HG03575 (cell line): ENCODE measurements around the gene FSIP1.

ENCODE experiments used
- ATAC-seq: cut with Tn5 transposase; IDR thresholded peaks from one replicate; pipeline ENCODE4 v1.9.1; 2021; ENCODE audit not compliant: unreplicated experiment, insufficient number of reproducible peaks, low FRiP score; ENCODE audit errors: extremely low read depth

FSIP1 gene

GRCh38 chr15:39774688-39775267 lies 7.9 kb downstream of the FSIP1 start:
- no peak for ATAC-seq

DNA sequence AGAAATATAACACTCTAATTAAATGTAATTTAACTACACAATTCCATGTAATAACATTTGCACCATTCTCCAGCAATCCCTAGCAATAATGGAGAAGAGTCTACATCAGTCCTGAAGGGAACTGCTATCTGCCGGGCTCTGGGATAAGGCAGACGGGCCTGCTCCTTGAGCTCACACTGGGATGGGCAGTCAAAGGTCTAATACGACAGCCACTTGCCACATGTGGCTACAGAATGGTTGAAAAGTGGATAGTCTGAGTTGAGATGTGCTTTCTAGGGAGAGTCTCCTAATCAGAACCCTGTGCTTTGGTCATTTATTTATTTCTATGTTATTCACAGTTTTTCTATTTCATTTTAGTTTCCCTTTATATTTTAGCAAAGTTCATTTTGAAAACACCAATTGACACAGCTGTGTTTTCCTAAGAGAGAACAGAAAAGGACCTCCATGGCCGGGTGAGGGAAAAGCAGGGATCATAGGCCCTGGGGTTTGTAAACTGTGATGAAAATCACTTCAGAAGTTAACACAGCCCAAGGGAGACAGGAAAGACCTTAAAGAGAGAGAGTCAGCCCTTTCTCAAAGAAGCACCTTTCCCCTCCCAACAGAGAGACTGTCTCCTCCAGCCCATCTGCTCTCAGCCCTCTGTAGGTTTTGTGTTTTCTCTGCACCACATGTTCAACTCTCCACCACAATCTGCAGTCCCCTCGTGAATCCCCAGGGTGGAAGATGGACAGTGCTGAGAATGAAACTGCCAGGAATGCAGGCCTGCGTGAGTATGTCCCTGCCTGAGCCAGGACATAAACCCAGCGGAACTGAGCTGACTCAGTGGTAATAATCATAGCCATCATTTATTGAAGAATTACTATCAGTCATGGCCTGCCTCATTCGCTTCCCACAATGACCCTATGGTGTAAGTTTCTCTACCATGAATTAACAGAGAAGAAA lies 11.6 kb downstream of the FSIP1 start:
- ATAC-seq = no peak

- no peak for ATAC-seq
Observed at GRCh38 chr15:39767921-39768320, 14.7 kb downstream of the FSIP1 start.

DNA sequence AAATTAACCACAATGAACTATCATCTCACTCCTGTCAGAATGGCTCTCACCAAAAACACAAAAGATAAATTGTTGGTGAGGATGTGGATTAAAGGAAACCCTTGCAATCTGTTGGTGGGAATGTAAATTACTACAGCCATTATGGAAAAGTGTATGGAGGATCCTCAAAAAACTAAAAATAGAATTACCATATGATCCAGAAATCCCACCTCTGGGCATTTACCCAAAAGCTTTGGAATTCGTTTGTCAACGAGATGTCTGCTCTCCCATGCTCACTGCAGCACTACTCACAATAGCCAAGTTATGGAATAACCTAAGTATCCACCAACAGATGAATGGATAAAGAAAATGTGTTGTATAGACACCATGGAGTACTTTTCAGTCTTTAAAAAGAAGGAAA lies 21.6 kb downstream of the FSIP1 start:
- no peak for ATAC-seq

GRCh38 chr15:39756806-39757522 lies 25.7 kb downstream of the FSIP1 start:
- ATAC-seq = no peak

DNA sequence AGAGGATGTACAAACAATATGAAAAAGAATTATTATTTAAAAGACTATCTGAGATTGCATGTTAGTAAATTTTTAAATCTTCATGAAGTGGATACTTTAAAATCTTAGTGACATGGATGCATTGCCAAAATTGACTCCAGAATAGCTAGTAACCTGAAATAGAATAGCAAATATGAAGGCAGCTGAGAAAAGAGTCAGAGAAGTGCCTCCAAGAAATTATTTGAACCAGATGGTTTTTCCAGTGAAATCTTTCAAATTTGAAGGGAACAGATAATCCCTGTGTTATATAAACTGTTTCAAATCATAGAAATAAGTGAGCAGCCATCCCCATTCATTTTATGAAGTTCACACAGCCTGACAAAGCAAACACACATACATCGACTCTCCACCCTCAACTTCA lies 29.6 kb downstream of the FSIP1 start:
- no peak for ATAC-seq

DNA sequence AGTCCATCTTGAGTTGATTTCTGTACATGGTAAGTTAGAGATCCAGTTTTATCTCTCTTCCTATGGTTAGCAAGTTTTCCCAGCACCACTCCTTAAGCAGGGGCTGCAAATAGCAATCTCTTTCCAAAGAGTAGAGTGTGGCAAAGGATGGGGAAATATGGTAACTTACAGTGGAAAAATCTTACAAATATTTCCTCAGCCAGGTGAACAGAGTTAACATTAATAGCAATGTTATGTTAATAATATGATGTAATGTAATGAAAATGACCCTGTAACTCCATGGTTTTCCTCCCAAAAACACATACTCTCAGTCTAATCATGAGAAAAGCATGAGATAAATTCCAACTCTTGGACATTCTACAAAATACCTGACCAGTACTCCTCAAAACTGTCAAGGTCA lies 30.4 kb downstream of the FSIP1 start:
- ATAC-seq = no peak

DNA sequence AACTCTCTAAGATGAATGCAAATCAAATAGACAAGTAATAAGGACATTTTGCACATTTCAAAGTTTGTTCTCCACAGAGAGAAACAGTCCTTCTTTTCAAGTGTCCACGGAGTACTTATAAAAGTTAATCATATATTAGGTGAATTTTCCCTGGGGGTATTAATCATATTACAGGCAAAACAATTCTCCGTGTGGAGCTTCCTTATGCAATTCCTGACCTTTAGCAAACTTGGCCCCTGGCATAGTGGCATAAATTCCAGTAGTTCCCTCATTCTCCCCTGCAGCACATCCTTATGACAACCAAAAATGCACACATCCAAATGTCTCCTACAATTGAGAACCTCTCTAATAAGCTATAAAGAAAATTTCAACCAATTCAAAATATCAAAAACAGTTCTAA lies 34.4 kb downstream of the FSIP1 start:
- ATAC-seq = no peak

DNA sequence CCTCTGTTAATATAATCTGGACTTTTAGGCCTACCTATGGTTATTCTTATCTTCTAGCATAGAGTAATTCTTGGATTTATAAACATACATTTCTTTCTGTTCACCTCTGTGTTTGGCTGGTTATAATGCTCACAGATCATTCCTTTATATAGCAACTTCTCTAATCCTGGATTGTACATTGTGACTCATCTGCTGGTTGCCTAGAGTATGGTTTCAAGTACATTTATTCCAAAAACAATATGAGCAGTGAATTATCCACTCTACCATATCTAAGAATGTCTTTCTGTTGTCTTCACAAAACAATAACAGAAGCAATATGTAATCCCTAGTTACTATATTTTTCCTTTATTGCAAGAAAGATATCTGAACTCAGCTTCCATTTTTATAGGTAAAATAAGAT lies 35.3 kb downstream of the FSIP1 start:
- ATAC-seq = no peak

DNA sequence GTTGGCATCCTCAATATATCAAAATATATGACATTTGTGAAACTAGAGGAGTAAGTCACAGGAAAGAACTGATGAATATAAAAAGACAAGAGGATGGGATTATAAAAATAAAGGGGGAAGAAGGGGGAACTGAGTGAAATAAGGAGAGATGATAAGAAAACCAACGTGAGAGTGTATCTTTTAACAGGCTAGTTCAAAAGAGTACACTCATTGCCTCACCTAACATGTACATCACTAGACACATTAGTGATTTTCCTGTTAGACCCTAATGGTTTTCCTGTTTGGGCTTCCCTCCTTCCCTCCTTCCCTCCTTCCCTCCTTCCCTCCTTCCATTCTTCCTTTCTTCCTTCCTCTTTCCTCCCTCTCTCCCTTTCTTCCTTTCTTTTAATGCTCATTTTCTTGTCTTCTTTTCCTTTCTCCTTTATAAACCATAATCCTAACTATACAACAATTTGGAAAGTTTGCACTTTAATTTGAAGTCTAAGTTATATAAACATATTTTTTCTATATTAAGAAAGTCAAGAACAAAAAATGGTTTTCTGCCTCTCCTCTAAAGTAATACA lies 35.8 kb downstream of the FSIP1 start:
- no peak for ATAC-seq

DNA sequence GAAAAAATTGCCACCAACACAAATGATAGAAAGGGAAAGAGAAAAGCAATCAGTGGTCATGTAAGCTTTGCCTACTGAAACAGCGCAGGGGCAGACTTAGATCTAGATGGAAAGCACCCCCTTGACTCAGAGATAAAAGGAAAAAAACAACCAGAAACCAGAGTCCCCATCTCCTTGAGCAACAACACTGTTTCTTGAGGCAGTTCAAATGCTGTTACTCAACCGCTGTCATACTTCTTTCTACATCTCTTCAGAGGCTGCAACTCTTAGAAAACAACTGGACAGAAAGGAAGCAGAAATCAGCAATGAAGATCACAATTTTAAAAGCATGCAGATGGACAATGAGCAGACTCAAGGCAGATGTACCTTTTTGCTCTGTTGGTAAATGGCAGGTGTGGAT lies 36.5 kb downstream of the FSIP1 start:
- no peak for ATAC-seq

GRCh38 chr15:39745415-39745814 lies 37.2 kb downstream of the FSIP1 start:
- ATAC-seq = no peak

DNA sequence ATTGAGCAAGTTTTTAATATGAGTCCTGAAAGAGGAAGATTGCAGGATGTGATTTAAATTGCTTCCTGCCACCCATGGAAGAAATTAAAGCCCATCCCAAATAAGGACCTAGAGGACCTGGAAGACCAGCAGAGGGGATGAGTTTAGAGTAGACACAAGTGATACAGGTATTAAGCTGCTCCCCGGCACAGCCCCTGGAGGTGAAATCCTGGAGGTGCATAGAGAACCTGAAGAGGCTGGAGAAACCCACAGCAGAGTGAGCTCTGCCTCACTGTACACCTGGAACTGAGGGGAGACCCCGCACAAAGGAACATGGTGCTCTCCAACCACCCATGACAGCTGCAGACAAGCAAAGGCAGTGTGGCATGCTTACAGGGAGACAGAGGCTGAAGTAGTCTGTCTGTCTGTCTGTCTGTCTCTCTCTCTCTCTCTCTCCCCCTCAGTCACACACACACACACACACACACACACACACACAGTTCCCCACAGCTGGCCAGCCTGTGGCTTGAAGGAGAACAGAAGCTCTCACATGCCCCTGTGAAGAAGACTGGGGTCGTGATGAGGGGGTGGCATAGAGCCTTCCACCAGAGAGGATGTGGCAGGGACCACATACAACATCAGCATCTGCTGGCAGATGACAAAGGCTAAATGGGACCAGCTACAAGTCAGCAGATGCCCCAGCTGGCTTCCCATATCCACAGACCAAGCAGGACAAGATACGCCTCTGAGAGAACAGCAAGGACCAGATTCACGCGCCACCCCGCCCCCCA lies 38.1 kb downstream of the FSIP1 start:
- no peak for ATAC-seq

GRCh38 chr15:39743611-39744010 lies 39.0 kb downstream of the FSIP1 start:
- no peak for ATAC-seq

GRCh38 chr15:39741258-39741657 lies 41.4 kb downstream of the FSIP1 start:
- no peak for ATAC-seq

- ATAC-seq = no peak
Observed at GRCh38 chr15:39738998-39739397, 43.6 kb downstream of the FSIP1 start.

- no peak for ATAC-seq
Observed at GRCh38 chr15:39737196-39737550, 45.5 kb downstream of the FSIP1 start.

GRCh38 chr15:39736412-39737195 lies 46.0 kb downstream of the FSIP1 start:
- no peak for ATAC-seq
